HG03108 (cell line): ENCODE data around the gene OR7G1.

Source experiments
- ATAC-seq: cut with Tn5 transposase; IDR thresholded peaks from one replicate; pipeline ENCODE4 v1.9.1; 2021; ENCODE audit warnings: moderate library complexity; ENCODE audit not compliant: unreplicated experiment

Gene OR7G1, protein sequence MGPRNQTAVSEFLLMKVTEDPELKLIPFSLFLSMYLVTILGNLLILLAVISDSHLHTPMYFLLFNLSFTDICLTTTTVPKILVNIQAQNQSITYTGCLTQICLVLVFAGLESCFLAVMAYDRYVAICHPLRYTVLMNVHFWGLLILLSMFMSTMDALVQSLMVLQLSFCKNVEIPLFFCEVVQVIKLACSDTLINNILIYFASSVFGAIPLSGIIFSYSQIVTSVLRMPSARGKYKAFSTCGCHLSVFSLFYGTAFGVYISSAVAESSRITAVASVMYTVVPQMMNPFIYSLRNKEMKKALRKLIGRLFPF

GRCh38 chr19:9115307-9115813 lies at the start of gene OR7G1:
OR7G1 (minus strand) TSS chr19:9115763; CDS start chr19:9115763, 0 bp downstream.
- ATAC-seq, result no peak

DNA sequence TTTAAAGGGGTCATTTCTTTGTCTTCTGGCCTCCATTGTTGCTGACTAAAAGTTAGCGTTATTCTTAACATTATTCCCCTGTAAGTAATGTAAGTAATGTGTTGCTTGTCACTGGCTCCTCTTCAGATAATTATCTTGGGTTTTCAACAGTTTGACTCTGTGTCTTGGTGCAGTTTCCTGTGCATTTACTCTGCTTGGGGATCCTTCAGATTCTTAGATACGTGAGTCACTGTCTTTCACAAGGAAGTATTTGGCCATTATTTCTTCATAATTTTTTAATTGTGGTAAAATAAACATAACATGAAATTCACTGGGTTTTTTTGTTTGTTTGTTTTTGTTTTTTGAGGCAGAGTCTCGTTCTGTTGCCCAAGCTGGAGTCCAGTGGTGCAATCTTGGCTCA lies 49.7 kb upstream of the OR7G1 start:
- no peak for ATAC-seq

DNA sequence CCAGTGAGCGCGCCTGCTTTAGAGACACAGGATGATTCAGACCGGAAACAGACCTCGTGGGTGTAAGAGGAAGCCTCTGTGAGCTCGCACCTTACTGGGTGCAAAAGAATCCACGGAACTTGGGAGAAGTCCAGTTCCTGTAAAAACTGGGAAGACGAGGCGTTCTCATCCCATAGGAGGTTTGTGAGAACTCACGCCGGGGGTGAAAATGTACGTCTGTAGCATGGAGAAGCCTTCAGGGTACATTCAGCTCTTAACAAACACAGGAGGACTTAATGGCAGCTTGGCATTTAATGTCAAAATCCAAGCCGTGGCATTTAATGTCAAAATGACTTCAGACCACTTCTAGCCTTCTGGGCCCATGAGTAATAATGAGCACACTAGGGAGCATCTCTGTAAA lies 45.9 kb upstream of the OR7G1 start:
- no peak for ATAC-seq

DNA sequence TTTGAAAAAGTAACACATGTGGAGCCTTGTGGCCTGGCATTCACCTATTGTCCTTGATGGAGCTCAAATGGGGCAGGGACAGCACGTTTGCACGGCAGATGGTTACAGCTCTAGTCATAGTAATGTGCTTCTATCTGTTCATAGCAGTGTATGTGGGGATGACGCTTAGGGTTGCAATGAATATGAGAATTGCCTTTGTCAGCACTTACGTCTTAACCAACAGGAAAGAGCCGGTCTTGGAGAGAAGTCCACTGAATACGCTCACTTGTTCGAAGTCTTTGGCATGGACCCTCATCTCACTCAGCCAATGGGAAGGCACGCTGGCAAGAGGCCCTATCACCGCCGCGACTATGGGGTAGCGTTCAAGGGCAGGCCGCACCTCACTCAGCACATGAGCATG lies 44.3 kb upstream of the OR7G1 start:
- ATAC-seq, result no peak

- no peak for ATAC-seq
Observed at GRCh38 chr19:9156304-9156703, 40.7 kb upstream of the OR7G1 start.

DNA sequence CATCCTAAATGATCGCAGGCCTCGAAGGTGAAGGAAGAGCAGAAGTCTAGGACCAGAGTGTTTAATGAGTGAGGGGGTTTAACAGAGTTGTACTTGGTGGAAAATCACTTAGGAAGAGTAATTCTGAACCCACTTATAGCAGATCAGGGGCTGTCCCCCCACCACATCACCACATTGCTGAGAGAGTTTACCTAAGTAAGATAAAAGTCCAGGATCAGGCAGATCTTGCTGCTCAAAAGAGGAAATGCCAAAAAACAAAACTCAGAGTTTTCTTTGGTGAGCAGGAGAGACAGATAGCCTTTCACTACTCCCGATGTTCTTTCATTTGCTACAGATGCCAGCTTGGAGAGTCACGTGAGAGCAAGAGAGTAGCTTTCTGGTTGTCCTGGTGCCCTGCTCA lies 40.0 kb upstream of the OR7G1 start:
- no peak for ATAC-seq

DNA sequence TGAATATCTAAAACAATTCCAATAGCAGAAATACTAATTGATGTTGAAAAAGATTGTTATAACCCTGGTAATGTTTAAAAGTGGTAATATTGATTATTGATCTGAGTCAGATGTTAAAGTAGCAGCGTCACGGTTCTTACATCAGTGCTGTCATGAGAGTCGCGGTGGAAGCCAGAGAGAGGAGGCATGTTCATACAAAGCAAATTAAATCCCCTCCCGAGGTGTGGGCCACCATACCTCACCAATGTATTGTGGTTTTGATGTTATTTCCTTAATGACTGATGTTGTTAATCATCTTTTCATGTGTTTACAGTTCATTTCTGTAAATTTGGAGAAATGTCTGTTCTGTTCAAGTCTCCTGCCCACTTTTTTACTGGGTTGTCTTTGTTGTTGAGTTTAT lies 35.8 kb upstream of the OR7G1 start:
- no peak for ATAC-seq

- no peak for ATAC-seq
Observed at GRCh38 chr19:9150650-9151049, 35.1 kb upstream of the OR7G1 start.

DNA sequence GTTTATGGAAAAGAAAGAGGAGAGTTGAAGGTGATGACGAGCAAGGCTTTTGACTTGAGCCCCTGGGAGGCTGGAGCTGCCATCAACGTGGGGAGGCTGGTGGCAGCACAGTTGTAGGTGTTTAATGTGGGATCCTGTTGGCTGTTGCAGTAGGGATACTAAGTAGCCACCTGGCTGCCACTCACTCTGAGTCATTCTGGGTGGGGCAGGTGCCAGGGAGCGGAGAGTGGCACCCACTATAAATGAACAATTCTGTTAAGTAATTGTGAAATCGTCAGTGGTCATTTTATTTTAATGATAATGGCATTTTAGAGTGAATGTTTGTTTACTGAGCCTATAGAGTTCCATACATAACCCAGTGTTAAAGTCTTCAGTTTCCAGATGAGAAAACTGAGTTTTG lies 34.4 kb upstream of the OR7G1 start:
- ATAC-seq, result no peak

- ATAC-seq, result no peak
Observed at GRCh38 chr19:9148697-9149096, 33.1 kb upstream of the OR7G1 start.

DNA sequence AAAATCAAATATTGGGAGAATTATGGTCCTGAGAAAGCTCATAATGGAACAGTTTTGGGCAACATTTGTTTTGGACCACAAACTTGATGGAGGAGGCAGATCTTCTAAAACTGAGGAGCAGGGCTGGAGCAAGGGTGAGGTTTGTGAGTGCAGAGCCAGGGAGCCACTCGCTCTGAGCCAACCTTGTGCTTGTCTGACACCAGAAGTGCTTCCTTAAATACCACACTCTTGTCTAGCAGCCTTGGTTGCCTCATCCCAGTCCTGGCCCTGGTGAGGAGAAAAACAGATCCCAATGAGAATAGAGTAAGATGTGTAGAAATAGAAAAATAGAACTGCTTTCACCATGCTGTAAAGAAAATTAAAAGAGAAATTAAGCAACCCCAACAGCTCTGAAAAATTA lies 31.3 kb upstream of the OR7G1 start:
- no peak for ATAC-seq

GRCh38 chr19:9144920-9145319 lies 29.4 kb upstream of the OR7G1 start:
- ATAC-seq, result no peak

DNA sequence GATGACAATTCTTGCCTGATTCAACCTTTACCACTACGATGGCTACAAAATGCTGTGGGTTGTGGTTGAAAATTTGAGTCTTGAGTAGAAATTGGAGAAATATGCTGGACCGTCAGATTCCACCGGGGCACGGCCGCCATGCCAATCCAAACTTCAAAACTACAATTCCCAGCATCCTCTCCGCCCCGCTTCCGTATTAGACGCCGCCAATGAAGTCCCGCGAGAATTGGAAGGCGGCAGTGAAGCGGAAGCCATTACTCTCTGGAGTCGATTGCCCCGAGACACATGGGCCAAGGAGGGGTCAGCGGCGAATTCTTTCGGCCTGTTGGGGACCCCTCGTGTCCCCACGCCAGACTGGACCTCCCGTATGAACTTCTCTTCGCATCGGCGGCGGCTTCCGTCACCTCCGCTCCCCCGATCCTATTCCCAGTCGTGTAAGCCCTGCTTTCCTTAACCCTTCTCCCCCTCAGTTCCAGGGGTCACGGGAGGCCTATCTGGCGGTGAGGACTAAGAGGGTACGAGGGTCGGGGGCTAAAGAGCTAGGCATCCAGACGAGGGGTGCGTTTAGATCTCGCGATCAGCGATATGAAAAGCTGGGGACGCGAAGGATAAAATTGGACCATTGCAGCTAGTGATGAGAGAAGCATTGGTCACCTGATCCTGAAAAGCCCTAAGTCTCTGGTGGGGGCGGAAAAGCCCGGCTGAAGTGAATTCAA lies 24.8 kb upstream of the OR7G1 start, which contains the start of gene ZNF317:
Gene ZNF317, plus strand, starts transcription at position 239 of the 716 bp plus-strand sequence. CDS start 15,620 bp downstream, outside the sequence.
- ATAC-seq, result peak; percentile 90

- ATAC-seq, result peak; percentile 13
Observed at GRCh38 chr19:9139609-9140158, 24.1 kb upstream of the OR7G1 start.

DNA sequence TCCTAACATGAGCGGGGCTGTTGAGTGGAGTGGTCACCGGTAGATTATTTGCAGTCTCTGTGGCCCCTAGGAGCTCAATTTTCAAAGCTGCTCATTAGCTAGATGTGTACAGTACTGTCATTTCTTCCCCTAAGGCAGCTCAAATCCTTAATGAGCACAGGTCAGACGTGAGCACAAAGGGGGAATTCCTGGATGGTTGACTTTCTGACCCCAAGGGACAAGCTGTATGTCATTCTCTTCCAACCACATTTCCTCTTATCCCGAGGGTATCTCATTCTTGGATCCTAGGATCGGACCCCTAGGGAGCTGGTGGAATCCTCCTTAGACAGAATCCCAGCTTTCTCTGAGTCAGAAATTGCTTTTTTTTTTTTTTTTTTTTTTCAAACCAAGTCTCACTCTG lies 16.9 kb upstream of the OR7G1 start:
- ATAC-seq, result no peak

GRCh38 chr19:9130965-9131364 lies 15.4 kb upstream of the OR7G1 start:
- no peak for ATAC-seq

DNA sequence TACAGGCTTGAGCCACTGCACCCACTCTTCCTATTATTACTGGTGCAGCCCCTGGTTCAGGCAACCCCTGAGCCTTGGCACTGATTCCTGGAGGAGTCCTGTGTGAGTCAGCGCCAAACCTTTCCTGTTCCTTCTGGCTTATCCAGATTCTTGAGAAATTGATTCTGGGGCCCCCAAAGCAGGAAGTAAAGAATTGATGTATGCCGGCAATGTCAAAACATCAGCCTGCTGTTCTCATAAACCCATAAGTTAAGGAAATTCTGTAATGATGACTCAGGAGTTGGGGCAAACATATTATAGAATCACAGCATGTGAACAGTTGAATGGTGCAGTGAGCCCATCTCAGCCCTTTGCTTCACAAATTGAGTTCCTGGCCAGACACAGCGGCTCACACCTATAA lies 12.6 kb upstream of the OR7G1 start:
- no peak for ATAC-seq

DNA sequence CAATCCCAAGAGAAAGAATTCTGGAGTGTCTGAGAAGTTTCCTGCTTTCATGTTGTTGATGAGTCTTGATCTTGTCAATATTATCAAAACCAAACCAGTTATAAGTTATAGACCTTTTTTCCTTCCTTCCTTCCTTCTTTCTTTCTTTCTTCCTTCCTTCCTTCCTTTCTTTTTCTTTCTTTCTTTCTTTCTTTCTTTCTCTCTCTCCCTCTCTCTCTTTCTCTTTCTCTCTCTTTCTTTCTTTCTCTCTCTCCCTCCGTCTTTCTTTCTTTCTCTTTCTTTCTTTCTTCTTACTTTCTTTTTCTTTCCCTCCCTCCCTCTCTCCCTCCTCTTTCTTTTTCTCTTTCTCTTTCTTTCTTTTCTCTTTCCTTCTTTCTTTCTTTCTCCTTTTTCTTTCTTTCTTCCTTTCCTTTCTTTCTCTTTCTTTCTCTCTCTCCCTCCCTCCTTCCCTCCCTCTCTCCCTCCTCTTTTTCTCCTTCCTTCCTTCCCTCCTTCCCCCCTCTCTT lies 11.4 kb upstream of the OR7G1 start, which contains the start of gene OR7G3:
Gene OR7G3, minus strand, starts transcription at position 51 of the 506 bp plus-strand sequence. Its CDS starts 0 bp downstream, at position 51.
- ATAC-seq, result no peak

DNA sequence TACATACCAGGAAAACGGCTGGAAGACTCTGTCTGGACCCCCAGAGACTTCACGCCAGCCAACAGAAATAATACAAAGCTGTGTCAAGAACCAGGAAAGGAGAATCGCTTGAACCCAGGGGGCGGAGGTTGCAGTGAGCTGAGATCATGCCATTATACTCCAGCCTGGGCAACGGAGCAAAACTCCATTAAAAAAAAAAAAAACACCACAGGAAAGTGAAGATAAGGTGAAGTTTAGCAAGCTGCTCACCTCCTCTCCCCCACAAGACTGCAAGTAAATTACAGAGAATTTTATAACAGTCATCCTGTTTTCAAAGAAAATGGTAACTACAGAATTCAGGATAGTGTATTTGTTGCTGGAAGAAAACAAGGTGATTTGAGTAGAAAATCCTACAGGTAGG lies 984 bp upstream of the OR7G1 start:
- no peak for ATAC-seq

- ATAC-seq, result no peak
Observed at GRCh38 chr19:9109959-9110358, 5.6 kb downstream of the OR7G1 start.

DNA sequence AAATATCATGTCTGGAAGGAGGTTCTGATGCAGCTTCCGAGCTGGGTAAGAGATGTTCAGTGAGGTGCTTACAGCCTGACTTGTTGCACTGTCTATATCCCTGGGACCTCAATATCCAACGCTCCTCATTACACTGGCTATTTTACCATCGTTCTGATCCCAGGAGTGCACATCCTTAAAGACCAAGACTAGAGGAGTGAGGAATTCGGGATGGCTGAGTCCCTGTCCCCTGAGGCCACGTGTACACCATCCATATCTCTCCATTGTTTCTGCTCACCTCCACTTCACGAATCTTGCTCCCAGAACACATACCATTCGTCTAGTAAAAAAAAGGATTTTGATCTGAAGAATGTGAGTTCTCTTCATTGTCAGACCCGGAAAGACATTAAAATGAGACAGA lies 8.2 kb downstream of the OR7G1 start, which contains the start of gene OR7G2:
Gene OR7G2, minus strand, starts transcription at position 101 of the 400 bp plus-strand sequence. CDS start 4,232 bp downstream, outside the sequence.
- no peak for ATAC-seq
